Naive thymus-derived CD4-positive, alpha-beta T cell (primary cell): ENCODE data around the gene CDC42SE2. TPM values are rescaled to one million over a fixed set of nuclear protein-coding genes. Genes with fewer than 3 reads are reported as not detected.

ENCODE experiments used
- ATAC-seq: fragments of 150-1000 bp; cut with Tn5 transposase; 2 replicates; pipeline ENCODE4 v1.10.0; 2021; ENCODE audit warnings: mild to moderate bottlenecking, moderate library complexity
- CTCF ChIA-PET: fragments of 350-600 bp; sonication (Branson Sonifier 250); formaldehyde crosslinking; loops from one replicate; lab custom pipeline; 2021; ENCODE audit warnings: antibody characterized with exemption; lab: Charles Lee
- POLR2A ChIA-PET: fragments of 350-600 bp; sonication (Branson Sonifier 250); formaldehyde crosslinking; loops from one replicate; lab custom pipeline; 2021; ENCODE audit warnings: antibody characterized with exemption, inconsistent platforms; lab: Charles Lee
- DNase-seq, 9 donors: peaks; one replicate each; pipeline versions ENCODE4 v3.0.0 to v3.0.0-alpha.2; 2020 to 2022; ENCODE audit warnings: mixed read lengths in 1 of 9
- H3K27ac ChIP-seq: one replicate; pipeline ENCODE4 v1.7.0; 2013; ENCODE audit warnings: mild to moderate bottlenecking, low read depth, low read length, moderate library complexity
- H3K27me3 ChIP-seq, 2 donors: one replicate each; pipeline ENCODE4 v1.7.0; 2013; ENCODE audit warnings: low read length in 2 of 2, mild to moderate bottlenecking in 2 of 2, moderate library complexity in 2 of 2; ENCODE audit not compliant: control insufficient read depth in 2 of 2, insufficient read depth in 2 of 2
- H3K36me3 ChIP-seq, 3 experiments: 1 replicate in 2 of 3; 2 replicates in 1 of 3; pipeline ENCODE4 v1.7.0; 2013; ENCODE audit warnings: low read length in 3 of 3, mild to moderate bottlenecking in 3 of 3, moderate library complexity in 1 of 3; ENCODE audit not compliant: insufficient read depth in 3 of 3, control insufficient read depth in 2 of 3
- H3K4me1 ChIP-seq, 2 donors: one replicate each; pipeline ENCODE4 v1.7.0; 2013; ENCODE audit warnings: low read length in 2 of 2, mild to moderate bottlenecking in 2 of 2, moderate library complexity in 1 of 2; ENCODE audit not compliant: control insufficient read depth in 2 of 2, insufficient read depth in 2 of 2
- H3K4me3 ChIP-seq: 2 replicates; pipeline ENCODE4 v1.7.0; 2013; ENCODE audit warnings: mild to moderate bottlenecking, low read length
- H3K9me3 ChIP-seq, 3 experiments: 1 replicate in 2 of 3; 2 replicates in 1 of 3; pipeline ENCODE4 v1.7.0; 2013; ENCODE audit warnings: low read length in 3 of 3; ENCODE audit not compliant: control insufficient read depth in 2 of 3
- H3K27ac Mint-ChIP-seq, 9 donors: one replicate each; pipeline ENCODE4 v1.8.0; 2020 to 2022; ENCODE audit warnings: mixed read lengths in 9 of 9, mild to moderate bottlenecking in 8 of 9, moderate library complexity in 5 of 9, inconsistent platforms in 2 of 9
- H3K27me3 Mint-ChIP-seq, 5 donors: one replicate each; pipeline ENCODE4 v1.8.0; 2021 to 2022; ENCODE audit warnings: mixed read lengths in 5 of 5, mild to moderate bottlenecking in 1 of 5
- H3K36me3 Mint-ChIP-seq, 5 donors: one replicate each; pipeline ENCODE4 v1.8.0; 2020 to 2022; ENCODE audit warnings: mixed read lengths in 5 of 5, mild to moderate bottlenecking in 3 of 5, inconsistent platforms in 1 of 5
- H3K4me1 Mint-ChIP-seq, 7 donors: one replicate each; pipeline ENCODE4 v1.8.0; 2020 to 2022; ENCODE audit warnings: mixed read lengths in 7 of 7, mild to moderate bottlenecking in 3 of 7, inconsistent platforms in 1 of 7
- H3K4me3 Mint-ChIP-seq, 10 donors: one replicate each; pipeline ENCODE4 v1.8.0; 2020 to 2022; ENCODE audit warnings: mild to moderate bottlenecking in 10 of 10, mixed read lengths in 10 of 10, moderate library complexity in 6 of 10, inconsistent platforms in 2 of 10
- H3K9me3 Mint-ChIP-seq, 11 donors: one replicate each; pipeline ENCODE4 v1.8.0; 2020 to 2022; ENCODE audit warnings: mixed read lengths in 11 of 11, mild to moderate bottlenecking in 4 of 11, inconsistent platforms in 1 of 11, moderate library complexity in 1 of 11
- intact Hi-C, 2 donors: fragments of 100-400 bp; cut with micrococcal nuclease; formaldehyde crosslinking; loops; one replicate each; pipeline ENCODE4 v1.15.1; 2023
- polyA plus RNA-seq, 2 donors: library from polyadenylated mRNA; unstranded; fragments of 300-500 nt; fragmentation: Illumina TruSeq; gene quantifications; one replicate each; pipeline ENCODE4 v1.2.3, GENCODE V29; 2021
- total RNA-seq, 6 experiments: library from RNA in 5 of 6; stranded (reverse) in 5 of 6; gene quantifications; 1 replicate in 5 of 6; 2 replicates in 1 of 6; pipeline ENCODE4 v1.2.3 and lab custom pipeline; 2021 to 2026

The CDC42SE2 gene
- total and polyA plus RNA-seq, 7 experiments from 2014 or later = 143 to 482 (median 244) TPM

DNA sequence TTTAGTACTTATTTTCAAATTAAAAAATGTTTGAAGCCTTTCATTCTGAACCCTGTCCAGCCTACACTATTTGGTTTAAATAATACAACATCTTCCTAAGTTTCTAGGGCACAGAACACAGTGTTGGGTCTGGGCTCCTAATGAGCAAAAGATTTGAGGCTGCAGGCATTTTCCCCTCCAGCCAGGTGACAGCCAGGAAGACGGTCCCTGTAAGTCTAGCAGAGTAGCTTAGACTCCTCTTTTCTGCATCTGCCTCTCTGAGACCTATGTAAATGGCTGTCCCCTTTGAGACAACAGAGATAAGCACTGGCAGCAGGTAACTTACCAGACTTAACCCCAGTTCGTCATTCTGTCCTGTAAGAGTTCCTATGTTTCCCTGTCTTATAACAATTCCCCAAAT lies 141.8 kb downstream of the CDC42SE2 start:
- ChIA-PET POLR2A (interaction anchor here (1.1 to 2.2 kb wide), 3 partner anchors 9 to 140 kb away, joined by 3 to 7 read pairs (median 3); no protein-coding TSS in a partner anchor), CTCF (interaction anchor here (1.0 to 1.1 kb wide), 2 partner anchors 10 to 12 kb away, joined by 3 to 5 read pairs; no protein-coding TSS in a partner anchor)
- H3K4me1 ChIP-seq = peaks cover 0 to 1% of the 10 kb centered on the region in 2 donors
- peaks cover 0 to 76% (median 5%) of the 10 kb centered on the region in 3 experiments for H3K36me3 ChIP-seq
- H3K4me1 Mint-ChIP-seq = peaks cover 8 to 50% (median 24%) of the 10 kb centered on the region in 7 donors
- peaks cover 0 to 10% (median 0%) of the 10 kb centered on the region in 3 experiments for H3K9me3 ChIP-seq
- peaks cover 0 to 38% (median 16%) of the 10 kb centered on the region in 11 donors for H3K9me3 Mint-ChIP-seq
- H3K4me3 ChIP-seq = no peak overlapping the region
- H3K27me3 Mint-ChIP-seq = no peaks in the 10 kb centered on the region
- intact Hi-C loops = no loop called here
- H3K27me3 ChIP-seq = no peaks in the 10 kb centered on the region
- DNase-seq (no peak), ATAC-seq (no peak)
- peaks cover 38 to 84% (median 78%) of the 10 kb centered on the region in 5 donors for H3K36me3 Mint-ChIP-seq
- no peak overlapping the region for H3K27ac ChIP-seq
- H3K4me3 Mint-ChIP-seq = peak overlapping the region in 1 of 10 donors; percentile 36
- peak overlapping the region; percentile 42 to 93 (median 76) for H3K27ac Mint-ChIP-seq

DNA sequence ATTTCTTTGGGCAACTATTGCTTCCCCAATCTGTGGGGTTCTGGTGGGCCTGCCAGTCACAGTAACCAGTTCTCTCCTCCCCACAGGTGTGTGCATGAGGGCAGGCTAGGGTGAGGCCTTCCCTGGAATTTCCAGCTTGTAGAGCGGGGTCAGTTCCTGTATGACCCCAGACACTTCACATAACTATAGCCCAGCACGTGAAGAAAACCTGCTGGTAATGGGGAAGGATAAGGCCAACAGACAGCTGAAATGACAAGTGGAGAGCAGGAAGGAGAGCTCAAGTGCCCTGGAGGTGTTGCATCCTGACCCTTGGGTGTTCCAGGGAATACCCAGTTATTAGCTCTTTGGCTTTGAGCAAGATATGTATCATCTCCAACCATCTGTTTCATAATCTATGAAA lies 142.2 kb downstream of the CDC42SE2 start:
- Histone ChIP-seq H3K36me3 (peaks cover 0 to 72% (median 5%) of the 10 kb centered on the region in 3 experiments), H3K27me3 (no peaks in the 10 kb centered on the region), H3K4me3 (no peak overlapping the region), H3K9me3 (peaks cover 0 to 10% (median 0%) of the 10 kb centered on the region in 3 experiments), H3K4me1 (no peaks in the 10 kb centered on the region), H3K27ac (no peak overlapping the region)
- ChIA-PET POLR2A (interaction anchor here (1.1 to 2.2 kb wide), 4 partner anchors 8 to 140 kb away, joined by 3 to 7 read pairs (median 4); no protein-coding TSS in a partner anchor), CTCF (interaction anchor here (1.0 to 1.1 kb wide), 2 partner anchors 9 to 12 kb away, joined by 3 to 5 read pairs; no protein-coding TSS in a partner anchor)
- Mint-ChIP-seq H3K9me3 (peaks cover 0 to 35% (median 13%) of the 10 kb centered on the region in 11 donors), H3K27me3 (no peaks in the 10 kb centered on the region), H3K27ac (peak overlapping the region; percentile 42 to 93 (median 76)), H3K36me3 (peaks cover 37 to 84% (median 77%) of the 10 kb centered on the region in 5 donors), H3K4me1 (peaks cover 8 to 48% (median 23%) of the 10 kb centered on the region in 7 donors), H3K4me3 (peak overlapping the region in 1 of 10 donors; percentile 36)
- no peak for ATAC-seq
- intact Hi-C loops = no loop called here
- DNase-seq = no peak

DNA sequence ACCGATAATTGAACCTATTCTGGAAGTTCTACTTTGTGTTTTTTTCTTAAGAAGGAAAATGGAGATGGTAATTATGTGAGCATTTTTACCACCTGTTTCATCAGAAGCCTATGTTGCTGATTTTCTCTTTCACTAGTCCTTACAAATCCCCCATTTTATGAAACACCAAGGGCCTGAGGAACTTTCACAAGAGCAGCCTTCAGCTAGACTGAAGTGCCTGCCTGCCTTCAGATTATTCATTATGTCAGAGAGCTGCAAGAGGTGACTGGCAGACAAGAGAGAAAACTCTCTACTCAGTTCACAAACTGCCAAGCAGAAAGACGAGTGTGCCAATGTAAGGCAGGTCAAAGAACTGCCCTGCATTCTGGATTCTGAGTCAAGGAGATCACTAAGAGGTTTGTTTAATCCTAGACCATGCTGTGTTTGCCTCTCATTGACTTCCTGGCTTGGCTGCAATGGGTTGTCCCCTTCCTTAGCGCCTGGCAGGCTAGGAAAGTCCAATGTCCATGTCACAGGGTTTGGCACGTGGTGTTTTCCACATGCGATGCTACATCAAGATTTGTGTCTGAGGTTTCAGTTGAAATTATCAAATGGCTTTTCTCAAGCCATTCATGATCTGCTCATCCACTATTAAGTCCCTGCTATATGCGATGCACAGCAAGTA lies 143.3 kb downstream of the CDC42SE2 start:
- H3K4me3 ChIP-seq = no peak overlapping the region
- no peaks in the 10 kb centered on the region for H3K27me3 ChIP-seq
- ATAC-seq (no peak), DNase-seq (no peak)
- H3K9me3 ChIP-seq = peaks cover 0 to 6% (median 0%) of the 10 kb centered on the region in 3 experiments
- no peaks in the 10 kb centered on the region for H3K4me1 ChIP-seq
- POLR2A ChIA-PET = interaction anchor here (0.9 to 2.2 kb wide), 3 partner anchors 7 to 11 kb away, joined by 3 to 7 read pairs (median 4); no protein-coding TSS in a partner anchor
- CTCF ChIA-PET = interaction anchor here (0.5 to 1.1 kb wide), 4 partner anchors 8 to 276 kb away, joined by 3 to 5 read pairs (median 4); no protein-coding TSS in a partner anchor
- intact Hi-C loops = no loop called here
- Mint-ChIP-seq H3K4me1 (peaks cover 8 to 48% (median 22%) of the 10 kb centered on the region in 7 donors), H3K9me3 (peaks cover 0 to 30% (median 9%) of the 10 kb centered on the region in 11 donors), H3K36me3 (peaks cover 33 to 84% (median 77%) of the 10 kb centered on the region in 5 donors), H3K27me3 (no peaks in the 10 kb centered on the region), H3K4me3 (no peak overlapping the region), H3K27ac (peak overlapping the region in 8 of 9 donors; percentile 33 to 89 (median 59))
- H3K27ac ChIP-seq = no peak overlapping the region
- H3K36me3 ChIP-seq = peaks cover 0 to 64% (median 5%) of the 10 kb centered on the region in 3 experiments

DNA sequence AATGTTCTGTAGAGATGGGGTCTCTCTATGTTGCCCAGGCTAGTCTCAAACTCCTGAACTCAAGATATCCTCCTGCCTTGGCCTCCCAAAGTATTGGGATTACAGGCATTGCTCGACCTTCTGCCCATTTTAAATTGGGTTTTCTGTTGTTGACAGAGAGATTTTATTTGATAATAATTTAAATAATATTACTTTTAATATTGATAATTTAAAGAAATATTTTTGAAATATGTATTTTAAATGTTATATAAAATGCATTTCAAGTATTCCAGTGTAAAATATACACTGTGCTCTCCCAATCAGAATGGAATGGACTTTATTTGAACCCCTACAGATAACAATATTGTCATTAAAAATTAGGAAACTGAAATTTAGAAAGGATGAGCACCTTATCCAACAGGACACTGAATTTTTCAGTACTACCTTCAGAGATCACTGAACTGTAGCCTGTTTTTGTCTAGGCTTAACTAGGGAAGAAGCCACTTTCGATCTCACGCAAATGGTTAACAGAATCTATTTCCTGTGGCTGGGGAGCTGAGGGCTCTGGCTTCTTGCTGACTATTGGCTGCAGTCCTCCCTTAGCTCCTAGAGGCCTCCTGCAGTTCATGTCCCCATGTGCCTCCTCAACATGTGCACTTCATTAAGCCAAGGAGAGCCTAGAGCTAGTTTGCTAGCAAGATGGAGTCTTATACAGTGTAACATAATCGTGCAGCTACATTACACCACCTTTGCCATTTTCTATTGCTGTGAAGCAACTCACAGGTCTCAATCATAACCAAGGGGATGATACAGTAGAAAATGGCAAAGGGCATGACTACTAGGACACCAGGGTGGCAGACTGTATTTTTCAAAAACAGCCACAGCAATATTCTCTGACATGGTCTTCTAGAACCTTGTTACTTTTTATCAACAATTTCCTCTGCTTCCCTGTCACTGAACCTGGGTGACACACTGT lies 150.0 kb downstream of the CDC42SE2 start:
- H3K4me1 Mint-ChIP-seq = peaks cover 20 to 60% (median 47%) of the 10 kb centered on the region in 7 donors
- Histone ChIP-seq H3K27me3 (no peaks in the 10 kb centered on the region), H3K27ac (peak overlapping the region; percentile 38), H3K4me1 (peaks cover 8 to 14% of the 10 kb centered on the region in 2 donors), H3K36me3 (peaks cover 0 to 1% (median 0%) of the 10 kb centered on the region in 3 experiments), H3K9me3 (no peaks in the 10 kb centered on the region), H3K4me3 (no peak overlapping the region)
- H3K27ac Mint-ChIP-seq = peak overlapping the region; percentile 76 to 94 (median 84)
- ATAC-seq (peak; percentile 65), DNase-seq (peak in 1 of 9 donors; percentile 20)
- CTCF ChIA-PET = interaction anchor here (0.6 to 2.4 kb wide), 6 partner anchors 9 to 857 kb away, joined by 3 to 11 read pairs (median 3); no protein-coding TSS in a partner anchor
- H3K4me3 Mint-ChIP-seq = peak overlapping the region; percentile 40 to 73 (median 58)
- H3K9me3 Mint-ChIP-seq = peaks cover 0 to 9% (median 0%) of the 10 kb centered on the region in 11 donors
- POLR2A ChIA-PET = interaction anchor here (0.6 to 3.3 kb wide), 10 partner anchors 8 to 448 kb away, joined by 3 to 14 read pairs (median 3); partner anchors contain the start of gene CDC42SE2
- intact Hi-C loops = no loop called here
- no peaks in the 10 kb centered on the region for H3K27me3 Mint-ChIP-seq
- peaks cover 10 to 45% (median 30%) of the 10 kb centered on the region in 5 donors for H3K36me3 Mint-ChIP-seq

DNA sequence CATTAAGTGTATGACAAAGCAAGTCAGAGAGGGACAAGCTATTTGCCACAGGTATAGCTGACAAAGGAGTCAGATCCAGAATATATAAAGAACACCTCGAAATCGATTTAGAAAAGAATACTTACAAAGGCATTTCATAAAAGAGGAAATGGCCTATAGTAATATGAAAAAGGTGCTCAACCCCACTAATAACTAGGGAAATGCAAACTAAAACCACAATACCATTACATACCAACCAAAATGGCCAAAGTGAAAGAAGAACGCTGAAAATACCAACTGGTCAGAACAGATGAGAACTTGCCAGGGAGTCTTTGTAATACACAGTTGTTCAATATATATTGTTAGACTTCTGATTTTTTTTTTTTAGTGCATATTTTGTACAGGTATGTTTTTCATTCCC lies 152.9 kb downstream of the CDC42SE2 start:
- Histone ChIP-seq H3K4me3 (no peak overlapping the region), H3K4me1 (peaks cover 8 to 14% of the 10 kb centered on the region in 2 donors), H3K9me3 (no peaks in the 10 kb centered on the region), H3K27me3 (no peaks in the 10 kb centered on the region), H3K36me3 (peaks cover 0 to 4% (median 0%) of the 10 kb centered on the region in 3 experiments), H3K27ac (peak overlapping the region; percentile 23)
- no peak for DNase-seq
- POLR2A ChIA-PET = interaction anchor here (0.6 to 3.3 kb wide), 4 partner anchors 23 to 253 kb away, joined by 4 to 14 read pairs (median 6); partner anchors contain the start of gene CDC42SE2
- Mint-ChIP-seq H3K4me3 (peak overlapping the region in 6 of 10 donors; percentile 11 to 70 (median 38)), H3K9me3 (no peaks in the 10 kb centered on the region), H3K27ac (peak overlapping the region; percentile 3 to 95 (median 74)), H3K4me1 (peaks cover 17 to 52% (median 46%) of the 10 kb centered on the region in 7 donors), H3K36me3 (peaks cover 0 to 31% (median 14%) of the 10 kb centered on the region in 5 donors), H3K27me3 (no peaks in the 10 kb centered on the region)
- intact Hi-C loops = loop anchor here (1.0 to 5.0 kb wide), 11 partner anchors 20 to 545 kb away; partner anchors contain the start of genes FNIP1 (in 1 of the 2) and LYRM7 (in 1 of the 2)
- ATAC-seq = no peak
- CTCF ChIA-PET = interaction anchor here (0.6 to 2.2 kb wide), 5 partner anchors 9 to 546 kb away, joined by 3 to 8 read pairs (median 3); no protein-coding TSS in a partner anchor
